Mucosa of rectum (tissue), 2 donors: ENCODE results near the gene DRG1.
"Not testable (repeated sequence)": the region's sequence is repeated elsewhere in the genome, so short reads cannot be mapped to it uniquely, and the experiment has no call there.

Experiments used
- H3K27ac ChIP-seq, 2 donors: one replicate each; pipeline ENCODE4 v1.7.0; 2013; ENCODE audit warnings: inconsistent platforms in 2 of 2, low read depth in 2 of 2, low read length in 2 of 2
- H3K27me3 ChIP-seq, 2 donors: one replicate each; pipeline ENCODE4 v1.7.0; 2013; ENCODE audit warnings: low read length in 2 of 2; ENCODE audit not compliant: control insufficient read depth in 2 of 2, insufficient read depth in 2 of 2
- H3K36me3 ChIP-seq, 2 donors: one replicate each; pipeline ENCODE4 v1.7.0; 2013; ENCODE audit warnings: low read length in 2 of 2; ENCODE audit not compliant: control insufficient read depth in 2 of 2, insufficient read depth in 2 of 2
- H3K4me1 ChIP-seq, 2 donors: one replicate each; pipeline ENCODE4 v1.7.0; 2013; ENCODE audit warnings: low read length in 2 of 2, mild to moderate bottlenecking in 1 of 2; ENCODE audit not compliant: control insufficient read depth in 2 of 2, insufficient read depth in 2 of 2
- H3K4me3 ChIP-seq, 2 donors: one replicate each; pipeline ENCODE4 v1.7.0; 2013; ENCODE audit warnings: low read length in 2 of 2
- H3K9ac ChIP-seq, 2 donors: one replicate each; pipeline ENCODE4 v1.7.0; 2013; ENCODE audit warnings: low read length in 2 of 2, low read depth in 1 of 2, mild to moderate bottlenecking in 1 of 2
- H3K9me3 ChIP-seq, 2 donors: one replicate each; pipeline ENCODE4 v1.7.0; 2013; ENCODE audit warnings: low read length in 2 of 2; ENCODE audit not compliant: control insufficient read depth in 2 of 2
- donor health status: healthy.
- donor health status: Normal muscosa, but diverticular disease.

The DRG1 gene

GRCh38 chr22:31378651-31379050 is 20.8 kb upstream of the DRG1 start:
- not testable (repeated sequence) for H3K4me1 ChIP-seq, H3K27me3 ChIP-seq, H3K27ac ChIP-seq, H3K9ac ChIP-seq, H3K36me3 ChIP-seq, H3K9me3 ChIP-seq, H3K4me3 ChIP-seq

GRCh38 chr22:31393893-31394292 is 5.5 kb upstream of the DRG1 start:
- no peaks in the 10 kb centered on the region for H3K4me1 ChIP-seq

GRCh38 chr22:31394326-31394725 is 5.1 kb upstream of the DRG1 start:
- Histone ChIP-seq H3K4me1 (no peaks in the 10 kb centered on the region), H3K4me3 (no peak overlapping the region), H3K9me3 (no peaks in the 10 kb centered on the region), H3K9ac (no peak overlapping the region), H3K27ac (no peak overlapping the region), H3K27me3 (no peaks in the 10 kb centered on the region), H3K36me3 (no peaks in the 10 kb centered on the region)

More at GRCh38 chr22:31393893-31394292, 5.5 kb upstream of the DRG1 start:
- no peaks in the 10 kb centered on the region for H3K27me3 ChIP-seq
- H3K27ac ChIP-seq, result no peak overlapping the region
- no peak overlapping the region for H3K9ac ChIP-seq
- H3K36me3 ChIP-seq, result no peaks in the 10 kb centered on the region
- H3K4me3 ChIP-seq, result no peak overlapping the region
- no peaks in the 10 kb centered on the region for H3K9me3 ChIP-seq

GRCh38 chr22:31398231-31398630 is 1.2 kb upstream of the DRG1 start:
- H3K9ac ChIP-seq, result no peak overlapping the region
- peaks cover 6 to 7% of the 10 kb centered on the region in 2 donors for H3K4me1 ChIP-seq
- no peak overlapping the region for H3K27ac ChIP-seq
- H3K9me3 ChIP-seq, result no peaks in the 10 kb centered on the region
- no peak overlapping the region for H3K4me3 ChIP-seq
- H3K27me3 ChIP-seq, result no peaks in the 10 kb centered on the region
- peaks cover 5 to 8% of the 10 kb centered on the region in 2 donors for H3K36me3 ChIP-seq

GRCh38 chr22:31400023-31400397 is 606 bp downstream of the DRG1 start:
- peaks cover 8 to 19% of the 10 kb centered on the region in 2 donors for H3K36me3 ChIP-seq

GRCh38 chr22:31402350-31402749 is 2.9 kb downstream of the DRG1 start:
- H3K9me3 ChIP-seq, H3K4me1 ChIP-seq, H3K4me3 ChIP-seq, H3K9ac ChIP-seq, H3K27ac ChIP-seq, H3K27me3 ChIP-seq: not testable (repeated sequence)
- peaks cover 14 to 36% of the 10 kb centered on the region in 2 donors for H3K36me3 ChIP-seq

More at GRCh38 chr22:31400023-31400397, 606 bp downstream of the DRG1 start:
- H3K4me1 ChIP-seq, result peaks cover 6 to 7% of the 10 kb centered on the region in 2 donors
- H3K9ac ChIP-seq, result peak overlapping the region; percentile 90 to 92
- no peaks in the 10 kb centered on the region for H3K9me3 ChIP-seq
- peak overlapping the region; percentile 69 to 79 for H3K27ac ChIP-seq
- H3K27me3 ChIP-seq, result no peaks in the 10 kb centered on the region
- H3K4me3 ChIP-seq, result peak overlapping the region; percentile 96 to 99

- no peaks in the 10 kb centered on the region for H3K4me1 ChIP-seq
- no peaks in the 10 kb centered on the region for H3K27me3 ChIP-seq
- no peak overlapping the region for H3K27ac ChIP-seq
- H3K9ac ChIP-seq, result no peak overlapping the region
- H3K4me3 ChIP-seq, result no peak overlapping the region
- H3K9me3 ChIP-seq, result no peaks in the 10 kb centered on the region
- peaks cover 62 to 67% of the 10 kb centered on the region in 2 donors for H3K36me3 ChIP-seq
These were observed 26.1 kb downstream of the DRG1 start for GRCh38 chr22:31425331-31426050.

GRCh38 chr22:31431950-31432349 is 32.5 kb downstream of the DRG1 start:
- Histone ChIP-seq H3K27me3 (no peaks in the 10 kb centered on the region), H3K4me3 (no peak overlapping the region), H3K9ac (no peak overlapping the region), H3K9me3 (no peaks in the 10 kb centered on the region), H3K36me3 (peaks cover 64 to 67% of the 10 kb centered on the region in 2 donors), H3K4me1 (no peaks in the 10 kb centered on the region), H3K27ac (no peak overlapping the region)

GRCh38 chr22:31436132-31436531 is 36.7 kb downstream of the DRG1 start:
- Histone ChIP-seq H3K4me1 (no peaks in the 10 kb centered on the region), H3K9me3 (no peaks in the 10 kb centered on the region), H3K27ac (no peak overlapping the region), H3K36me3 (peaks cover 75 to 78% of the 10 kb centered on the region in 2 donors), H3K9ac (no peak overlapping the region), H3K27me3 (no peaks in the 10 kb centered on the region), H3K4me3 (no peak overlapping the region)

- Histone ChIP-seq H3K36me3 (peaks cover 71 to 82% of the 10 kb centered on the region in 2 donors), H3K27ac (no peak overlapping the region), H3K27me3 (no peaks in the 10 kb centered on the region), H3K4me3 (no peak overlapping the region), H3K9ac (no peak overlapping the region), H3K9me3 (no peaks in the 10 kb centered on the region), H3K4me1 (no peaks in the 10 kb centered on the region)
These were observed 40.4 kb downstream of the DRG1 start for GRCh38 chr22:31439808-31440207.
